ENCODE data around the gene HLA-G.

Gene HLA-G

GRCh38 chr6:29809249-29809648 is 18.4 kb upstream of the HLA-G start:
- H3K36me3 ChIP-seq (ENCODE audit: insufficient read depth, low read length): no peaks in the 10 kb centered on the region
- H3K9ac ChIP-seq (ENCODE audit: low read depth, low read length): no peak overlapping the region
- no peaks in the 10 kb centered on the region for H3K4me1 ChIP-seq (ENCODE audit: insufficient read depth, low read length)
- H3K9me3 ChIP-seq (ENCODE audit: control insufficient read depth, insufficient read depth, low read length): no peaks in the 10 kb centered on the region

DNA sequence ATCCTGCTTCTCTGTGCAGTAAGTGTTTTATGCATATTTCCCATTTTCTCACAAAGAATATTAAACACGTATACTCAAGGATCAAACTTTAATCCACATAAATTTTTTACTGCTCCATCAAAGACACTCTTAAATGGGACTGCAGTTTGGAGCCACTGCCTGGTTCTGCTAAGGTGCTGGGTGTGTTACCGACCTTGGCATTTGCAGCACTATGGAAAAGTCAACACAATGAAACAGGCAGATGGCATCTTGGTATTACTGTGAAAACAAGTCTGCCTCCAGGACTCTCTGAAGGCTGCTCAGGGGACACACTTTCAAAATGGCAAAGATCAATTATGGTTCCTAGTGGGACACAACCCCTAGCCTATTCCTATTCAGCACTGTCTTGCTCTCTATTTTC is 17.3 kb upstream of the HLA-G start:
- Histone ChIP-seq H3K36me3 (ENCODE audit: insufficient read depth, low read length) (no peaks in the 10 kb centered on the region), H3K9ac (ENCODE audit: low read depth, low read length) (no peak overlapping the region), H3K9me3 (ENCODE audit: control insufficient read depth, insufficient read depth, low read length) (no peaks in the 10 kb centered on the region), H3K4me1 (ENCODE audit: insufficient read depth, low read length) (no peaks in the 10 kb centered on the region)

DNA sequence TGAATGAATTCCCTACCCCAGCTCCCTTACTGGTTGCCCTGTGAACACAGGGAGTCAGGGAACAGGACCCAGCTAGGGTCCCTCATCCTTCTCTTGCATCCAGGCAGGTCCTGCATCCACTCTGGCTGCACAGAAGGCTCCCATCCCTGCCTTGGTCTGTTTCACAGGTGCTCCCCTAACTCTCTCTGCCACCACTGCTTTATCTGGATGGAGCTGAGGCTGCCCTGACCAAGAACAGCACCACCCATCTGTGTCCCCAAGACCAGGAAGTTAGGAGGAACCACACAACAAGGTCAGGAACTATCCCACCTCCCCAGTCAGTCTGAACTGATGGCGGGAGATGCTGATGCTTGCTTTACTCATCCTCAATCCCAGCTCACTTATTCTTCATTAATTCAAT is 16.2 kb upstream of the HLA-G start:
- Histone ChIP-seq H3K4me1 (ENCODE audit: insufficient read depth, low read length) (no peaks in the 10 kb centered on the region), H3K9me3 (ENCODE audit: control insufficient read depth, insufficient read depth, low read length) (no peaks in the 10 kb centered on the region), H3K9ac (ENCODE audit: low read depth, low read length) (no peak overlapping the region), H3K36me3 (ENCODE audit: insufficient read depth, low read length) (no peaks in the 10 kb centered on the region)

- H3K9ac ChIP-seq (ENCODE audit: low read depth, low read length): no peak overlapping the region
- no peaks in the 10 kb centered on the region for H3K36me3 ChIP-seq (ENCODE audit: insufficient read depth, low read length)
- H3K9me3 ChIP-seq (ENCODE audit: control insufficient read depth, insufficient read depth, low read length): no peaks in the 10 kb centered on the region
- H3K4me1 ChIP-seq (ENCODE audit: insufficient read depth, low read length): no peaks in the 10 kb centered on the region
Measured at GRCh38 chr6:29813066-29813465, 14.6 kb upstream of the HLA-G start.

GRCh38 chr6:29813809-29814208 is 13.8 kb upstream of the HLA-G start:
- Histone ChIP-seq H3K9ac (ENCODE audit: low read depth, low read length) (no peak overlapping the region), H3K36me3 (ENCODE audit: insufficient read depth, low read length) (no peaks in the 10 kb centered on the region), H3K4me1 (ENCODE audit: insufficient read depth, low read length) (no peaks in the 10 kb centered on the region), H3K9me3 (ENCODE audit: control insufficient read depth, insufficient read depth, low read length) (no peaks in the 10 kb centered on the region)

GRCh38 chr6:29814379-29815117 is 13.1 kb upstream of the HLA-G start:
- no peaks in the 10 kb centered on the region for H3K36me3 ChIP-seq (ENCODE audit: insufficient read depth, low read length)
- H3K9ac ChIP-seq (ENCODE audit: low read depth, low read length): no peak overlapping the region
- no peaks in the 10 kb centered on the region for H3K9me3 ChIP-seq (ENCODE audit: control insufficient read depth, insufficient read depth, low read length)
- no peaks in the 10 kb centered on the region for H3K4me1 ChIP-seq (ENCODE audit: insufficient read depth, low read length)

- Histone ChIP-seq H3K36me3 (ENCODE audit: insufficient read depth, low read length) (no peaks in the 10 kb centered on the region), H3K9ac (ENCODE audit: low read depth, low read length) (no peak overlapping the region), H3K9me3 (ENCODE audit: control insufficient read depth, insufficient read depth, low read length) (no peaks in the 10 kb centered on the region), H3K4me1 (ENCODE audit: insufficient read depth, low read length) (no peaks in the 10 kb centered on the region)
Measured at GRCh38 chr6:29815118-29815750, 12.4 kb upstream of the HLA-G start.

- Histone ChIP-seq H3K9me3 (ENCODE audit: control insufficient read depth, insufficient read depth, low read length) (no peaks in the 10 kb centered on the region), H3K9ac (ENCODE audit: low read depth, low read length) (no peak overlapping the region), H3K36me3 (ENCODE audit: insufficient read depth, low read length) (no peaks in the 10 kb centered on the region), H3K4me1 (ENCODE audit: insufficient read depth, low read length) (no peaks in the 10 kb centered on the region)
Measured at GRCh38 chr6:29816030-29816429, 11.6 kb upstream of the HLA-G start.

- H3K4me1 ChIP-seq (ENCODE audit: insufficient read depth, low read length): no peaks in the 10 kb centered on the region
- H3K36me3 ChIP-seq (ENCODE audit: insufficient read depth, low read length): no peaks in the 10 kb centered on the region
- H3K9ac ChIP-seq (ENCODE audit: low read depth, low read length): no peak overlapping the region
- H3K9me3 ChIP-seq (ENCODE audit: control insufficient read depth, insufficient read depth, low read length): no peaks in the 10 kb centered on the region
Measured at GRCh38 chr6:29818892-29819291, 8.7 kb upstream of the HLA-G start.

DNA sequence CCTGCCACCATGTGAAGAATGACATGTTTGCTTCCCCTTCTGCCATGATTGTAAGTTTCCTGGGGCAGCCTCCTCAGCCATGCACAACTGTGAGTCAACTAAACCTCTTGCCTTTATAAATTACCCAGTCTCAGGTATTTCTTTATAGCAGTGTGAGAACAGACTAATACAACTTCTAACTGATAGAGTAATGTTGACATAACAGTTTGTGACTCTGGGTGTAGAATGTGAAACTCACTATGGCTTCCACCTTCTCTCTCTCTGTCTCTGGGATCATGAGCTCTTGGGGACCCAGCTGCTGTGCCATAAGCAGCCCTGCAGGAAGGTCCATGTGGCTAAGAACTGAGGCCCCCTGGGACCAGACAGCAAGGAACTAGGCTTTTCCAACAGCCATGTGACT is 3.5 kb upstream of the HLA-G start:
- Histone ChIP-seq H3K4me1 (ENCODE audit: insufficient read depth, low read length) (no peaks in the 10 kb centered on the region), H3K9me3 (ENCODE audit: control insufficient read depth, insufficient read depth, low read length) (no peaks in the 10 kb centered on the region), H3K36me3 (ENCODE audit: insufficient read depth, low read length) (no peaks in the 10 kb centered on the region), H3K9ac (ENCODE audit: low read depth, low read length) (no peak overlapping the region)

DNA sequence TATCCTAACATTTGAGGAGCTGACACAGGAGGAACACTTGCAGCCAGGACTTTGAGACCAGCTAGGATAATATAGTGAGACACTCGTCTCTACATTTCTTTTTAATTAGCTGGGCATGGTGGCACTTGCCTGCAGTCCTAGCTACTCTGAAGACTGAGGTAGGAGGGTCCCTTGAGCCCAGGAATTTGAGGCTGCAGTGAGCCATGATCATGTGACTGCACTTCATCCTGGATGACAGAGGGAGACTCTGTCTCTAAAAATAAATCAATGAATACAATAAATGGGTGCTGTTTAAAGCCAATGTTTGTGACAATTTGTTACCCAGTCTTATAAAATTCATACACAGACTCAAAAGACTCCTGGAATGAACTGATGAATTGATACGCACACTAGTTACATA is 1.8 kb upstream of the HLA-G start:
- no peaks in the 10 kb centered on the region for H3K9me3 ChIP-seq (ENCODE audit: control insufficient read depth, insufficient read depth, low read length)
- no peak overlapping the region for H3K9ac ChIP-seq (ENCODE audit: low read depth, low read length)
- H3K4me1 ChIP-seq (ENCODE audit: insufficient read depth, low read length): no peaks in the 10 kb centered on the region
- no peaks in the 10 kb centered on the region for H3K36me3 ChIP-seq (ENCODE audit: insufficient read depth, low read length)

DNA sequence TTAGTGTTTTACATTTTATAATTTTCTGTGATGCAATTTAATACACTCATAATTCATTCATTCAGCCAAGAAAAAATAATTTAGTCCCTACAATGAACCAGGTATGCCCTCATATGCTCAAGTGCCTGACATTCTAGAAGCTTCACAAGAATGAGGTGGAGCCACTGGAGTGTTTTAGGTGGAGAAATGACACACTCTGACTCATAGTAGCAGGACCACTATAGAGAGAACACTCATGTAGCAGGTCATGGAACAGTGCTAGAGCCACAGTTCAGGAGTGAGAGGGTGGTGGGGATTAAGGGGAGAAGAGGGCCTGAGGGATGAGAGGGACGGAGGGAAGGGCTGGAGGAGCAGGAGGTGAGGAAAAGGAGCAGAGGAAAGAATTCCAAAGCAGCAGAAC is 1.4 kb upstream of the HLA-G start:
- no peaks in the 10 kb centered on the region for H3K9me3 ChIP-seq (ENCODE audit: control insufficient read depth, insufficient read depth, low read length)
- H3K36me3 ChIP-seq (ENCODE audit: insufficient read depth, low read length): no peaks in the 10 kb centered on the region
- H3K4me1 ChIP-seq (ENCODE audit: insufficient read depth, low read length): no peaks in the 10 kb centered on the region
- no peak overlapping the region for H3K9ac ChIP-seq (ENCODE audit: low read depth, low read length)

- Histone ChIP-seq H3K4me1 (ENCODE audit: insufficient read depth, low read length) (no peaks in the 10 kb centered on the region), H3K9ac (ENCODE audit: low read depth, low read length) (peak overlapping the region; percentile 32; the same call in 1 of the 2 replicates), H3K36me3 (ENCODE audit: insufficient read depth, low read length) (no peaks in the 10 kb centered on the region), H3K9me3 (ENCODE audit: control insufficient read depth, insufficient read depth, low read length) (no peaks in the 10 kb centered on the region)
Measured at GRCh38 chr6:29828471-29828797, 809 bp downstream of the HLA-G start.

DNA sequence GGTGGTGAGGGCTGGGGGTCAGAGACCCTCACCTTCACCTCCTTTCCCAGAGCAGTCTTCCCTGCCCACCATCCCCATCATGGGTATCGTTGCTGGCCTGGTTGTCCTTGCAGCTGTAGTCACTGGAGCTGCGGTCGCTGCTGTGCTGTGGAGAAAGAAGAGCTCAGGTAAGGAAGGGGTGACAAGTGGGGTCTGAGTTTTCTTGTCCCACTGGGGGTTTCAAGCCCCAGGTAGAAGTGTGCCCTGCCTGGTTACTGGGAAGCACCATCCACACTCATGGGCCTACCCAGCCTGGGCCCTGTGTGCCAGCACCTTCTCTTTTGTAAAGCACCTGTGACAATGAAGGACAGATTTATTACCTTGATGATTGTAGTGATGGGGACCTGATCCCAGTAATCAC is 2.1 kb downstream of the HLA-G start:
- Histone ChIP-seq H3K4me1 (ENCODE audit: insufficient read depth, low read length) (no peaks in the 10 kb centered on the region), H3K36me3 (ENCODE audit: insufficient read depth, low read length) (no peaks in the 10 kb centered on the region), H3K9ac (ENCODE audit: low read depth, low read length) (no peak overlapping the region)

GRCh38 chr6:29830409-29830808 is 2.8 kb downstream of the HLA-G start:
- Histone ChIP-seq H3K36me3 (ENCODE audit: insufficient read depth, low read length) (no peaks in the 10 kb centered on the region), H3K4me1 (ENCODE audit: insufficient read depth, low read length) (no peaks in the 10 kb centered on the region), H3K9me3 (ENCODE audit: control insufficient read depth, insufficient read depth, low read length) (no peaks in the 10 kb centered on the region), H3K9ac (ENCODE audit: low read depth, low read length) (no peak overlapping the region)

More for the DNA sequence above, 2.1 kb downstream of the HLA-G start:
- no peaks in the 10 kb centered on the region for H3K9me3 ChIP-seq (ENCODE audit: control insufficient read depth, insufficient read depth, low read length)

Measured in ES-I3 (cell line).